ENCODE data around the gene BMPR1B.

BMPR1B gene

GRCh38 chr4:94757192-94758140 lies at the start of gene BMPR1B:
BMPR1B (plus strand) TSS chr4:94757955; CDS start chr4:95104425, 346,470 bp downstream.
- no peak for DNase-seq

- DNase-seq, result no peak
These were observed 46.1 kb upstream of the BMPR1B start for GRCh38 chr4:94711635-94712034.

GRCh38 chr4:94714365-94715160 lies 43.2 kb upstream of the BMPR1B start:
- no peak for DNase-seq

- DNase-seq, result no peak
These were observed 42.0 kb upstream of the BMPR1B start for GRCh38 chr4:94715726-94716125.

GRCh38 chr4:94721310-94721709 lies 36.4 kb upstream of the BMPR1B start:
- DNase-seq, result no peak

- DNase-seq, result no peak
These were observed 35.5 kb upstream of the BMPR1B start for GRCh38 chr4:94722270-94722669.

GRCh38 chr4:94722748-94723147 lies 35.0 kb upstream of the BMPR1B start:
- no peak for DNase-seq

- DNase-seq, result no peak
These were observed 33.6 kb upstream of the BMPR1B start for GRCh38 chr4:94724016-94724790.

GRCh38 chr4:94726524-94727123 lies 31.1 kb upstream of the BMPR1B start:
- DNase-seq, result no peak

- no peak for DNase-seq
These were observed 29.5 kb upstream of the BMPR1B start for GRCh38 chr4:94728056-94728766.

GRCh38 chr4:94732358-94732698 lies 25.4 kb upstream of the BMPR1B start:
- DNase-seq, result no peak

GRCh38 chr4:94739741-94740140 lies 18.0 kb upstream of the BMPR1B start:
- no peak for DNase-seq

GRCh38 chr4:94741304-94741703 lies 16.5 kb upstream of the BMPR1B start:
- no peak for DNase-seq

GRCh38 chr4:94743838-94744237 lies 13.9 kb upstream of the BMPR1B start:
- no peak for DNase-seq

GRCh38 chr4:94744850-94745249 lies 12.9 kb upstream of the BMPR1B start:
- no peak for DNase-seq

- no peak for DNase-seq
These were observed 11.0 kb upstream of the BMPR1B start for GRCh38 chr4:94746746-94747145.

- DNase-seq, result no peak
These were observed 465 bp downstream of the BMPR1B start for GRCh38 chr4:94758141-94758699.

- no peak for DNase-seq
These were observed 1.1 kb downstream of the BMPR1B start for GRCh38 chr4:94758700-94759399.

- DNase-seq, result no peak
These were observed 2.0 kb downstream of the BMPR1B start for GRCh38 chr4:94759767-94760211.

GRCh38 chr4:94762326-94762725 lies 4.6 kb downstream of the BMPR1B start:
- DNase-seq, result no peak

- no peak for DNase-seq
These were observed 5.2 kb downstream of the BMPR1B start for GRCh38 chr4:94763005-94763404.
